Subcutaneous abdominal adipose tissue (tissue), 5 donors: Measurements from ENCODE around the gene PLCB1.
"Not testable (repeated sequence)": the region's sequence is repeated elsewhere in the genome, so short reads cannot be mapped to it uniquely, and the experiment has no call there.

Experiments used
- H3K27ac ChIP-seq: one replicate; pipeline ENCODE4 v1.7.0; 2013; ENCODE audit warnings: low read depth, mild to moderate bottlenecking, inconsistent platforms, low read length, moderate library complexity
- H3K27me3 ChIP-seq, 5 donors: one replicate each; pipeline ENCODE4 v1.7.0; 2013; ENCODE audit warnings: low read length in 5 of 5, inconsistent platforms in 1 of 5; ENCODE audit not compliant: control insufficient read depth in 5 of 5, insufficient read depth in 4 of 5
- H3K36me3 ChIP-seq, 5 donors: one replicate each; pipeline ENCODE4 v1.7.0; 2013; ENCODE audit warnings: low read length in 5 of 5; ENCODE audit not compliant: control insufficient read depth in 5 of 5, insufficient read depth in 5 of 5
- H3K4me1 ChIP-seq, 5 donors: one replicate each; pipeline ENCODE4 v1.7.0; 2013; ENCODE audit warnings: low read length in 5 of 5, mild to moderate bottlenecking in 3 of 5, moderate library complexity in 1 of 5; ENCODE audit not compliant: control insufficient read depth in 5 of 5, insufficient read depth in 5 of 5
- H3K4me3 ChIP-seq, 5 donors: one replicate each; pipeline ENCODE4 v1.7.0; 2013; ENCODE audit warnings: low read length in 5 of 5, low read depth in 1 of 5
- H3K9ac ChIP-seq, 5 donors: one replicate each; pipeline ENCODE4 v1.7.0; 2013; ENCODE audit warnings: low read length in 5 of 5, mild to moderate bottlenecking in 4 of 5, moderate library complexity in 3 of 5
- H3K9me3 ChIP-seq, 5 donors: one replicate each; pipeline ENCODE4 v1.7.0; 2013; ENCODE audit warnings: low read length in 5 of 5; ENCODE audit not compliant: control insufficient read depth in 5 of 5
- donor health status: healthy.
- donor health status: healthy.
- donor health status: healthy.
- donor health status: healthy.
- donor health status: healthy.

Gene PLCB1

DNA sequence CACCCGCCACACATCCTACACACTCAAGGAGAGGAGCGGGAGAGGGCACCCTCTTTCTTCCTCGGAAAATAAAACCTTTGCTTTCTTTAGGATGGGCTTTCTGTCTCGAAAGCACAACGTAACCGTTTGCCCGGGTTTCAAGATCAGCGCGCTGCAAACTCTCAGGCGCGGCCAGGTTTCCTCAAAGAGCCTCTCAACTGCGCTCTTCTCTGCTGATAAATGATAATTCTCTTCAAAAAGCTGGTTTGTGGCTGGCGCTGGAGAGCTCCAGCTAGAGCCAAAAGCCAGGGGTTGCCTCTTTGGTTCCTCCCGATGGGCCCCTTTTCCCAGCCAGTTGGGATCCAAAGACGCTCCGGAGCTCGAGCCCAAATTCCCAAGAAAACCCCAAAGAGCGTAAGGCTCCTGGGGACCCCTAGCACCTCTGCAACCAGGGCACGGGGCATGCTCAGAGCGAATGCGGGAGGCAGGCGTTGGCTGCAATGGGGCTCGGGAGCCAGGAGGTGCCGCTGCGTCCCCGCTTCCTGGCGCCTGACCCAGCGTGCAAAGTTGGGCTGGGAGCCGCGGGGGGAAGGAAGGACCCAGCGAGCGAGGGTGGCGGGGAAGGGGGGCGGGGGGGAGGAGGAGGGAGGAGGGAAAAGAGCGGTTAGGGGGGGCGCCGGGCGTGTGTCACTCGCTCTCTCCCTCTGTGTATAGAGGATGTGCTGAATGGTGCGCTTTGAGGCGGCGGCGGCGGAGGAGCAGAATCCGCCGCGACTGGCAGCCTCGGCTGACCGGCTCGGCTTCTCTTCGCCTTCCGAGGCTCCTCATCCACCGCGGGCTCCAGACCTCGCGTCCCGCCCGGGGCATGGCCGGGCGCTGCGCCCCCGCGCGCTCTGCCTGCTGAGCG is at the start of gene PLCB1:
Gene PLCB1, plus strand, starts transcription at position 669 of the 886 bp plus-strand sequence. CDS start 386 bp downstream, outside the sequence.
- Histone ChIP-seq H3K9me3 (no peaks in the 10 kb centered on the region), H3K9ac (peak within 1 kb of the TSS in 4 of 5 donors; percentile 21 to 67 (median 56)), H3K27ac (peak within 1 kb of the TSS; percentile 49), H3K4me3 (peak within 1 kb of the TSS; percentile 64 to 86 (median 80)), H3K27me3 (peaks cover 0 to 3% (median 0%) of the 10 kb centered on the region in 5 donors), H3K36me3 (no peaks in the 10 kb centered on the region), H3K4me1 (peaks cover 0 to 21% (median 17%) of the 10 kb centered on the region in 5 donors)

DNA sequence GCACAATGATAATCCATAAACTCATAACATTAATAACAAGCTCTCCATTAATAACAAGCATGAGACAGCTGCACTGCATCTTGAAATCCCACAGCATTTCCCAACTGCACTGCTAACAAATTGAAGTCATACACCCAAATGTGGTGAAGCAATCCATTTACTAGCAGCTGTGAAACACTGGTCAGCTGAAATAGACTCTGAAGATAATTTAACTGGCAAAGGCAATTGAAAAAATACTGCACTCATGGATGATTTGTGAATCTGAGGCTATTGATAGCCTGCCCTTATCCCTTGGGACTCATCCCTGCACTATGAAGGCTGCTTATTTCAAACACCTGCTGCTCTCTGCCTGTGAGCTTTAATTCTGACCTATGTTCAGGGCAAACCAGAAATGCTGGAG is 49.1 kb upstream of the PLCB1 start:
- H3K36me3 ChIP-seq, result no peaks in the 10 kb centered on the region
- H3K27ac ChIP-seq, result no peak overlapping the region
- H3K27me3 ChIP-seq, result no peaks in the 10 kb centered on the region
- H3K4me3 ChIP-seq, result no peak overlapping the region
- H3K9ac ChIP-seq, result no peak overlapping the region
- no peaks in the 10 kb centered on the region for H3K9me3 ChIP-seq
- peaks cover 0 to 5% (median 0%) of the 10 kb centered on the region in 5 donors for H3K4me1 ChIP-seq

DNA sequence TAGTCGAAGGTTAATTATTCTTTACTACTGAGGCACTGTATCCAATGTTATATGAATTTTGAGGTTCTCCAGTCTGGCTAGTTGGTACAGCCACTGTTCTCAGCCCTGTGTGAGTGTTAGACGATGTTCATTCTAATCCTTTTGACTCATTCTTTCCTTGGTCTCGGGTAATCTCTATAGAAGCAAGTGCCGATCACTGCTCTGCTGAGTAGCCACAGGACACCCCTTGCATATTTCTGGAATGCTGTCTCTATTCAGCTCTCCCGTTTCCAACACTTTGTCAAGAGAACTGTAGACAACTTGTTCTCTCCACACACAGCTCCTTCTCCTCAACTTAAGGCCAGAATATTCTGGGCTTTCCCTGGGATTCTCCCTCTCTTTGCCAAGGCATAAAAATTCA is 42.4 kb upstream of the PLCB1 start:
- no peaks in the 10 kb centered on the region for H3K27me3 ChIP-seq
- no peak overlapping the region for H3K27ac ChIP-seq
- no peak overlapping the region for H3K9ac ChIP-seq
- H3K4me1 ChIP-seq, result peaks cover 0 to 11% (median 7%) of the 10 kb centered on the region in 5 donors
- no peaks in the 10 kb centered on the region for H3K9me3 ChIP-seq
- no peaks in the 10 kb centered on the region for H3K36me3 ChIP-seq
- H3K4me3 ChIP-seq, result no peak overlapping the region

DNA sequence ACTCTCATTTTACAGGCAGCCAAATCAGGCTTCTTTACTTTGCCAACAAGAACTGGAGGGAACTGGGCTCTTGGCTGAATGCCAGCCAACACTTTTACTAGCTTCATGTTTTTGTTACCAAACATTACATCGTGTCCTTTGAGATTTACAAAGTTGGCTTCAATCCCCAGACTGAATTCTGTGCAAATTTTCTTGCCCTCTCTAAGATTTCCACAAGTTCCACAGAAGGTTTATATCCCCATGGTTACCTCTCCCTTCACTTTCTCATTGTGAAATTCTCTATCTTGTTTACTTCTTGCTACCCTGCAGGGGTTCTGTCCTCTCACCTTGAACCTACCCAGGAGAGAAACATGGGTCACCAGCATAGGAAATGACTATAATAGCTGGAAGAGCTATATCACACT is 37.6 kb upstream of the PLCB1 start:
- Histone ChIP-seq H3K4me3 (peak overlapping the region in 1 of 5 donors; percentile 18), H3K36me3 (no peaks in the 10 kb centered on the region), H3K4me1 (peaks cover 0 to 22% (median 12%) of the 10 kb centered on the region in 5 donors), H3K27me3 (no peaks in the 10 kb centered on the region), H3K27ac (peak overlapping the region; percentile 56), H3K9ac (no peak overlapping the region), H3K9me3 (no peaks in the 10 kb centered on the region)

DNA sequence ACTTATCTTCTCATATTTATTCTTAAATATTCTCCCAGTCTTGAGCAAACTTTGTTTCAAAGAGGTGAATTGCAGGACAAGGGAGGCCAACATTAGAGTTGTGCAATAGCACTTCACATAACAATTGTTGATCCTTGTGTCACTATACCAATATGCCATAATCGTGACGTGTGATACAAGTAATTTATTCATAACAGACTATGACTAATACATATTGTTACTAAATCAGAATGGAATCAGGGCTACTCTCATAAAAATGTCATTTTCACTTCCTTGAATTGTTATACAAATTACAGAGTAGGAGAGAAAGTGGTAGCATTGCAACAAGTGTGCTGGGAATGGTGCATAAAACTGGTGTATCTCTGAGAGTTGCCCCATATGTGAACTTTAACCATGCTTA is 37.2 kb upstream of the PLCB1 start:
- Histone ChIP-seq H3K4me1 (peaks cover 0 to 22% (median 12%) of the 10 kb centered on the region in 5 donors), H3K36me3 (no peaks in the 10 kb centered on the region), H3K9me3 (no peaks in the 10 kb centered on the region), H3K4me3 (peak overlapping the region in 1 of 5 donors; percentile 18), H3K9ac (no peak overlapping the region), H3K27ac (peak overlapping the region; percentile 56), H3K27me3 (no peaks in the 10 kb centered on the region)

DNA sequence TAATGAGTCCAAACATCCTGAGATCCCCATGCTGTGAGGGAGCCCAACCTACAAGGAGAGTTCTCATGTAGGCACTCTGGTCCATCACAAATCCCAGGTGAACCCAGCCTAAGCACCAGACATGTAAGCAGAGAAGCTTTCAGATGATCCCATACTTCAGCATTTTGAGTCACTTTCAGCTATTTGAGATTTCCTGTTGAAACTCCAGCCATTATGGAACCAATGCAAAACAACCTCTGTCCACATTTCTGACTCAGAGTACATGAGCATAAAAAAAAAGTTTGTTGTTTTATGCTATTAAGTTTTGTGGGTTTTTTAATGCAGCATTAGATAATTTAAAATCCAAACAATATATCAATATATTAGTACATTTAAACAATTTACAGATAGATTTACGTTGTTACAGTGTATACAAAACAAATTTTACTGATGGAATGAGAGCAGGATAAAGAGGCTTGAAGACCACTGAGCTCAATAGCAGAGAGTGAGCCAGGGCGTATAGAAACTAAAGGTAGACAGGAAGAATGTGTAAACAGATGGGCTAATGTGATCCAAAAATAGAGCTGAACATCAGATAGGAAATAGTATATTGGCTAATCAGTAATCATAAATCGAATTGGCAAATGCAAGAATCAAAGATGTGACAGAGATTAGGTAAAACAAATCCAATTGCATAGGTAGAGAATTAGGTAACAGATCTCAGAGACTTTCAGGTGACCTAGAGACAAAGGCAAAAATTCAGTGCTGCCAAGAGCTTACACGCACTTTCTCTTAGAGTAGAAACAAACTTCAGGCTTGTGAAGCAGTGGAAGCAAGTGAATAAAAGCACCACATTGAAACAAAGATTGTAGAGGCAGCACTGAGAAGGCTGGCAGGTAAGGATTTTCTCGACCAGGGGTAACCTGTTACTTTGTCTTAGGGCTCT is 36.2 kb upstream of the PLCB1 start:
- Histone ChIP-seq H3K36me3 (no peaks in the 10 kb centered on the region), H3K4me3 (no peak overlapping the region), H3K4me1 (peaks cover 0 to 22% (median 12%) of the 10 kb centered on the region in 5 donors), H3K27me3 (no peaks in the 10 kb centered on the region), H3K9me3 (no peaks in the 10 kb centered on the region), H3K9ac (no peak overlapping the region), H3K27ac (no peak overlapping the region)

DNA sequence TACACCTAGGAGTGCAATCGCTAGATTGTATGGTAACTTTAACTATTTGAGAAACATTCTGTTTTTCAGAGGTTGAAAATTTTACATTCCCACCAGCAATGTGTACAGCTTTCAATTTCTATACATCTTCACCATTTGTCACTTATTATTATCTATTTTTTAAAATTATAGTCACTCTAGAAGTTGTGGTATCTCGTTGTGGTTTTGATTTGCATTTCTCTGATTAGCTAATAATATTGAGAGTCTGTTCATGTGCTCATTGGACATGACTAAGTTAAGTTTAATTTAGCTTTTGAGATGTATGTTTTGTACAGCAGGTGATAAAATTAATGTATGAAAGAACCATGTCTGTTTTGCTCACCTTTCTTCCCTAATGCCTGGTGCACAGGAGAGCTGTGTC is 34.8 kb upstream of the PLCB1 start:
- Histone ChIP-seq H3K4me3 (no peak overlapping the region), H3K27me3 (no peaks in the 10 kb centered on the region), H3K27ac (no peak overlapping the region), H3K9ac (no peak overlapping the region), H3K9me3 (no peaks in the 10 kb centered on the region), H3K36me3 (no peaks in the 10 kb centered on the region), H3K4me1 (peaks cover 0 to 22% (median 12%) of the 10 kb centered on the region in 5 donors)

DNA sequence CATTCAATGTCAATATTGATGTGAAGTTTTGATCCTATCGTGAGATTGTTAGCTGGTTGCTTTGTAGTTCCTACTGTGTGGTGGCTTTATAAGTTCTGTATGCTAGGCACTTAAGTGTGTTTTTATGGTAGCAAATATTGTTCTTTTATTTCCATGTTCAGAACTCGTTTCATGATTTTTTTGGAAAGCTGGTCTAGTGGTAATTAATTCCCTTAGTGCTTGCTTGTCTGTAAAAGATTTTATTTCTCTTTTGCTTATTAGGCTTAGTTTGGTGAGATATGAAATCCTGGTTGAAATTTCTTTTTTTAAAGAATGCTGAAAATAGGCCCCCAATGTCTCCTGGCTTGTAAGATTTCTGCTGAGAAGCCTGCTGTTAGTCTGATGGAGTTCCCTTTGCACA is 27.8 kb upstream of the PLCB1 start:
- H3K9me3 ChIP-seq, result peaks cover 8 to 24% (median 15%) of the 10 kb centered on the region in 5 donors
- H3K4me3 ChIP-seq, result no peak overlapping the region
- no peak overlapping the region for H3K27ac ChIP-seq
- no peaks in the 10 kb centered on the region for H3K4me1 ChIP-seq
- H3K27me3 ChIP-seq, result no peaks in the 10 kb centered on the region
- no peak overlapping the region for H3K9ac ChIP-seq
- no peaks in the 10 kb centered on the region for H3K36me3 ChIP-seq

DNA sequence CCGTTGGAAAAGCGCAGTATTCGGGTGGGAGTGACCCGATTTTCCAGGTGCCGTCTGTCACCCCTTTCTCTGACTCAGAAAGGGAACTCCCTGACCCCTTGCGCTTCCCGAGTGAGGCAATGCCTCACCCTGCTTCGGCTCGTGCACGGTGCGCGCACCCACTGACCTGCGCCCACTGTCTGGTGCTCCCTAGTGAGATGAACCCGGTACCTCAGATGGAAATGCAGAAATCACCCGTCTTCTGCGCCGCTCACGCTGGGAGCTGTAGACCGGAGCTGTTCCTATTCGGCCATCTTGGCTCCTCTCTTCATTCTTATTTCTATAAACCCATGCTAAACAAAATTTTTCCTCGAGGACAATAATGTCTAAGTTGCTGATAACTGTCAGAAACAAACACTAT is 17.5 kb upstream of the PLCB1 start:
- H3K27ac ChIP-seq, H3K36me3 ChIP-seq, H3K9me3 ChIP-seq, H3K4me3 ChIP-seq, H3K27me3 ChIP-seq, H3K9ac ChIP-seq: not testable (repeated sequence)
- peaks cover 0 to 19% (median 14%) of the 10 kb centered on the region in 5 donors for H3K4me1 ChIP-seq

DNA sequence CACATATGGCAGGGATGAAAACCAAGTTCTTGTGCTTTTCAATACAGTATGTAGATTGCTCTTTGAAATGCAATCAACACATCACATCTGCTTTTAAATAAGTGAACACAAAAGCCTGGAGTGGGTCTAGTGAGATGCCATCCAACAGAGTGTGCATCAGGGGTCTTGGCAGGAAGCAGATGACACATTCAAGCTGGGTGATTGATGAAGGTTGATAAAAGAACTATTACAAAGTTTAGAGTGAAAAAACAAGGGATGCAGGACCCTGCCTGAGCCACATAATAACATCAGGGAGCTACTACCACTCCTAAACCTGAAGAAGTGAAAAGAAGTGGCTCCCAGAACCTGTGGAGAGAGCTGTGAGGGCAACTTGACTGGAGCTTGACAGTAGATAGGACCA is 16.6 kb upstream of the PLCB1 start:
- H3K4me3 ChIP-seq, result no peak overlapping the region
- no peaks in the 10 kb centered on the region for H3K9me3 ChIP-seq
- H3K27me3 ChIP-seq, result no peaks in the 10 kb centered on the region
- H3K4me1 ChIP-seq, result peaks cover 0 to 19% (median 14%) of the 10 kb centered on the region in 5 donors
- H3K27ac ChIP-seq, result no peak overlapping the region
- H3K9ac ChIP-seq, result no peak overlapping the region
- H3K36me3 ChIP-seq, result no peaks in the 10 kb centered on the region
